GM23338 (cell line): ENCODE measurements around the gene KIRREL3. TPM values are rescaled to one million over a fixed set of nuclear protein-coding genes. Genes with fewer than 3 reads are reported as not detected.

Experiments used
- ATAC-seq: fragments of 200-7000 bp; cut with Tn5 transposase; 3 replicates; pipeline ENCODE4 v1.9.1; 2020
- DNase-seq: peaks from one replicate; pipeline ENCODE4 v3.0.0-alpha.2; 2015; ENCODE audit warnings: low spot score
- H2AFZ ChIP-seq: fragments of 200-600 bp; sonication (generic); 2 replicates; pipeline ENCODE4 v1.8.0; 2016; ENCODE audit warnings: antibody characterized with exemption, mild to moderate bottlenecking, moderate library complexity
- H3F3A ChIP-seq: fragments of 200-600 bp; sonication (generic); replicated peaks from 2 replicates; pipeline ENCODE4 v1.8.0; 2017; ENCODE audit warnings: antibody characterized with exemption, mixed run types, low read depth
- H3K27ac ChIP-seq: fragments of 200-600 bp; sonication (generic); 2 replicates; pipeline ENCODE4 v1.6.1; 2016; ENCODE audit warnings: low read depth
- H3K27me3 ChIP-seq: fragments of 200-600 bp; sonication (generic); 2 replicates; pipeline ENCODE4 v1.8.0; 2016; ENCODE audit warnings: mild to moderate bottlenecking, mixed run types, moderate library complexity; ENCODE audit not compliant: insufficient read depth
- H3K36me3 ChIP-seq: fragments of 200-600 bp; sonication (generic); 2 replicates; pipeline ENCODE4 v1.8.0; 2016; ENCODE audit warnings: mild to moderate bottlenecking; ENCODE audit not compliant: insufficient read depth
- H3K4me1 ChIP-seq: fragments of 200-600 bp; sonication (generic); 2 replicates; pipeline ENCODE4 v1.8.0; 2016; ENCODE audit warnings: mild to moderate bottlenecking, moderate library complexity; ENCODE audit not compliant: insufficient read depth
- H3K4me2 ChIP-seq: fragments of 200-600 bp; sonication (generic); 2 replicates; pipeline ENCODE4 v1.7.1; 2017; ENCODE audit warnings: mixed run types
- H3K4me3 ChIP-seq: fragments of 200-600 bp; sonication (generic); 2 replicates; pipeline ENCODE4 v1.6.1; 2016; ENCODE audit warnings: mixed run types
- H3K79me2 ChIP-seq: fragments of 200-600 bp; sonication (generic); replicated peaks from 2 replicates; pipeline ENCODE4 v1.8.0; 2017; ENCODE audit warnings: mild to moderate bottlenecking; ENCODE audit not compliant: insufficient read depth
- H3K9me2 ChIP-seq: fragments of 200-600 bp; sonication (generic); 2 replicates; pipeline ENCODE4 v1.8.0; 2017; ENCODE audit not compliant: insufficient read depth
- H4K20me1 ChIP-seq: fragments of 200-600 bp; sonication (generic); replicated peaks from 2 replicates; pipeline ENCODE4 v1.8.0; 2017; ENCODE audit warnings: mild to moderate bottlenecking; ENCODE audit not compliant: insufficient read depth
- H3K27ac Mint-ChIP-seq: 2 replicates; pipeline ENCODE4 v1.8.0; 2020; ENCODE audit warnings: inconsistent platforms, mild to moderate bottlenecking, moderate library complexity, mixed read lengths
- H3K27me3 Mint-ChIP-seq: 3 replicates; pipeline ENCODE4 v1.8.0; 2022; ENCODE audit warnings: low read depth, mild to moderate bottlenecking, moderate library complexity, mixed read lengths, inconsistent platforms; ENCODE audit not compliant: insufficient read depth, poor library complexity
- H3K36me3 Mint-ChIP-seq: 3 replicates; pipeline ENCODE4 v1.8.0; 2021; ENCODE audit warnings: low read depth, mild to moderate bottlenecking, inconsistent platforms, moderate library complexity, mixed read lengths
- H3K4me1 Mint-ChIP-seq: 3 replicates; pipeline ENCODE4 v1.8.0; 2020; ENCODE audit warnings: mild to moderate bottlenecking, inconsistent platforms, mixed read lengths
- H3K4me3 Mint-ChIP-seq: 3 replicates; pipeline ENCODE4 v1.8.0; 2021; ENCODE audit warnings: moderate library complexity, mild to moderate bottlenecking, inconsistent platforms, mixed read lengths
- H3K9me3 Mint-ChIP-seq: 3 replicates; pipeline ENCODE4 v1.8.0; 2020; ENCODE audit warnings: moderate library complexity, mild to moderate bottlenecking, inconsistent platforms, mixed read lengths
- CREB1 ChIP-seq: fragments of 250-450 bp; sonication (Bioruptor Pico); IDR thresholded peaks from 2 replicates; pipeline ENCODE4 v1.5.0; 2020; ENCODE audit warnings: low read depth, mild to moderate bottlenecking, moderate library complexity
- EZH2 ChIP-seq: fragments of 200-600 bp; sonication (generic); IDR thresholded peaks from one replicate; pipeline ENCODE4 v1.8.0; 2017; ENCODE audit warnings: antibody characterized with exemption, mild to moderate bottlenecking, low read depth; ENCODE audit not compliant: unreplicated experiment
- EZH2phosphoT487 ChIP-seq: fragments of 200-600 bp; sonication (generic); IDR thresholded peaks from one replicate; pipeline ENCODE4 v1.8.1; 2018; ENCODE audit warnings: antibody characterized with exemption; ENCODE audit not compliant: unreplicated experiment
- JUNB ChIP-seq: IDR thresholded peaks from one replicate; pipeline ENCODE4 v1.6.1; 2016; ENCODE audit warnings: antibody characterized with exemption; ENCODE audit not compliant: unreplicated experiment
- NANOG ChIP-seq: IDR thresholded peaks from 2 replicates; pipeline ENCODE4 v1.6.1; 2016; ENCODE audit warnings: antibody characterized with exemption, borderline replicate concordance
- POLR2AphosphoS5 ChIP-seq: IDR thresholded peaks from 2 replicates; pipeline ENCODE4 v1.6.1; 2016; ENCODE audit warnings: antibody characterized with exemption, low read depth
- STAT1 ChIP-seq: IDR thresholded peaks from one replicate; pipeline ENCODE4 v1.6.1; 2016; ENCODE audit warnings: antibody characterized with exemption; ENCODE audit not compliant: unreplicated experiment
- ZNF114 ChIP-seq: fragments of 250-450 bp; sonication (Bioruptor Pico); IDR thresholded peaks from 2 replicates; pipeline ENCODE4 v1.5.0; 2020; ENCODE audit warnings: mild to moderate bottlenecking, moderate library complexity
- ZNF331 ChIP-seq: fragments of 250-450 bp; sonication (Bioruptor Pico); IDR thresholded peaks from 2 replicates; pipeline ENCODE4 v1.5.0; 2020; ENCODE audit warnings: low read depth, mild to moderate bottlenecking, moderate library complexity
- polyA plus RNA-seq: library from polyadenylated mRNA; unstranded; fragments of >200 nt; fragmentation: Nextera tagmentation; extraction: Ambion mirVana; gene quantifications from 2 replicates; pipeline ENCODE4 v1.2.1, GENCODE V29; 2016
- total RNA-seq: library from RNA; depleted of rRNA; stranded (reverse); fragments of >200 nt; shearing (Covaris generic); gene quantifications from 2 replicates; pipeline ENCODE4 v1.2.3, GENCODE V29; 2014
- TF ChIP-seq, protein P1 (sequence below): IDR thresholded peaks from 2 replicates; pipeline ENCODE4 v1.6.1; 2016; ENCODE audit warnings: antibody characterized with exemption
- TF ChIP-seq, protein P2 (sequence below): IDR thresholded peaks from one replicate; pipeline ENCODE4 v1.6.1; 2018; ENCODE audit warnings: antibody characterized with exemption; ENCODE audit not compliant: unreplicated experiment
- TF ChIP-seq, protein P3 (sequence below), 2 experiments: fragments of 200-600 bp in 1 of 2; sonication (generic) in 1 of 2; conservative IDR thresholded peaks; 2 replicates each; pipeline versions ENCODE4 v1.5.1 to v1.6.1; 2016 to 2017; ENCODE audit warnings: antibody characterized with exemption in 2 of 2, low read depth in 2 of 2, mild to moderate bottlenecking in 2 of 2, moderate library complexity in 1 of 2
- TF ChIP-seq, protein P4 (sequence below): fragments of 250-450 bp; sonication (Bioruptor Pico); IDR thresholded peaks from 2 replicates; pipeline ENCODE4 v1.5.0; 2020; ENCODE audit warnings: mild to moderate bottlenecking, moderate library complexity

KIRREL3 gene
- total and polyA plus RNA-seq, 2 experiments from 2014 or later = 0.13 to 1.5 TPM

DNA sequence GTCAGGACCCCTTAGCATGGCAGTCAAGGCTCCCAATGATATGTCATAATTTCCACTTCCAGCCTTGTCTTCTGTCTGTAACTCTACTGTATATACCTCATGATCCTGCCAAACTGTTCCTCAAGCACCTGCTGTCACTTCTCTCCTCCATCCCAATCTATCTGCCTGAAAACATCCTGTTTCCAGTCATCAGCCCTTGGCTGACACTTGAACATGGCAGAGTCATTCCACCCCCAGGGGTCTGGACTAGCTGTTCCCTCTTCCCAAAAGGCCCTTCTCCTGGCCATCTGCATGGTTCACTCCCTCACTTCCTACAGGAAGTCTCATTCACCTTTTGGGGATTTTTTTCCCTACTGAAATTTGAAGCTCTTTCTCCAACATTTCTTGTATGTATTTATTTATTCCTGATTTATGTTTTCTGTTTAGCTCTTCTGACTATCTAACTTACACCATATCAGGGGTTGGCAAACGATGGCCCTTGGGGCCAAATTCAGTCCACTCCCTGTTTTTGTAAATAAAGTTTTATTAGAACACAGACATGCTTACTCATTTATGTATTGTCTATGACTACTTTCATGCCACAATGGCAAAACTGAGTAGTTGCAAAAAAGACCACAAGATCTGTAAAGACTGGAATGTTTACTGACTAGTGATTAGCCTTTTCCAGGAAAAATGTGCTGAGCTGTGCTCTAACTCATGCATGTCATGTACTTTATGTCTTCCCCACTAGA lies 278.4 kb downstream of the KIRREL3 start:
- H3K4me3 Mint-ChIP-seq = no peak overlapping the region
- no peaks in the 10 kb centered on the region for H4K20me1 ChIP-seq
- no peak for ATAC-seq

More for the DNA sequence above, 278.4 kb downstream of the KIRREL3 start:
- TF ChIP-seq CREB1 (CRISPR knock-in tag) = no peak
- TF ChIP-seq, protein P1, sequence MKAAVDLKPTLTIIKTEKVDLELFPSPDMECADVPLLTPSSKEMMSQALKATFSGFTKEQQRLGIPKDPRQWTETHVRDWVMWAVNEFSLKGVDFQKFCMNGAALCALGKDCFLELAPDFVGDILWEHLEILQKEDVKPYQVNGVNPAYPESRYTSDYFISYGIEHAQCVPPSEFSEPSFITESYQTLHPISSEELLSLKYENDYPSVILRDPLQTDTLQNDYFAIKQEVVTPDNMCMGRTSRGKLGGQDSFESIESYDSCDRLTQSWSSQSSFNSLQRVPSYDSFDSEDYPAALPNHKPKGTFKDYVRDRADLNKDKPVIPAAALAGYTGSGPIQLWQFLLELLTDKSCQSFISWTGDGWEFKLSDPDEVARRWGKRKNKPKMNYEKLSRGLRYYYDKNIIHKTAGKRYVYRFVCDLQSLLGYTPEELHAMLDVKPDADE = no peak
- no peak for TF ChIP-seq EZH2
- TF ChIP-seq ZNF114 (CRISPR knock-in tag) = no peak
- no peak for TF ChIP-seq POLR2AphosphoS5
- no peak for TF ChIP-seq EZH2phosphoT487
- TF ChIP-seq, protein P2, sequence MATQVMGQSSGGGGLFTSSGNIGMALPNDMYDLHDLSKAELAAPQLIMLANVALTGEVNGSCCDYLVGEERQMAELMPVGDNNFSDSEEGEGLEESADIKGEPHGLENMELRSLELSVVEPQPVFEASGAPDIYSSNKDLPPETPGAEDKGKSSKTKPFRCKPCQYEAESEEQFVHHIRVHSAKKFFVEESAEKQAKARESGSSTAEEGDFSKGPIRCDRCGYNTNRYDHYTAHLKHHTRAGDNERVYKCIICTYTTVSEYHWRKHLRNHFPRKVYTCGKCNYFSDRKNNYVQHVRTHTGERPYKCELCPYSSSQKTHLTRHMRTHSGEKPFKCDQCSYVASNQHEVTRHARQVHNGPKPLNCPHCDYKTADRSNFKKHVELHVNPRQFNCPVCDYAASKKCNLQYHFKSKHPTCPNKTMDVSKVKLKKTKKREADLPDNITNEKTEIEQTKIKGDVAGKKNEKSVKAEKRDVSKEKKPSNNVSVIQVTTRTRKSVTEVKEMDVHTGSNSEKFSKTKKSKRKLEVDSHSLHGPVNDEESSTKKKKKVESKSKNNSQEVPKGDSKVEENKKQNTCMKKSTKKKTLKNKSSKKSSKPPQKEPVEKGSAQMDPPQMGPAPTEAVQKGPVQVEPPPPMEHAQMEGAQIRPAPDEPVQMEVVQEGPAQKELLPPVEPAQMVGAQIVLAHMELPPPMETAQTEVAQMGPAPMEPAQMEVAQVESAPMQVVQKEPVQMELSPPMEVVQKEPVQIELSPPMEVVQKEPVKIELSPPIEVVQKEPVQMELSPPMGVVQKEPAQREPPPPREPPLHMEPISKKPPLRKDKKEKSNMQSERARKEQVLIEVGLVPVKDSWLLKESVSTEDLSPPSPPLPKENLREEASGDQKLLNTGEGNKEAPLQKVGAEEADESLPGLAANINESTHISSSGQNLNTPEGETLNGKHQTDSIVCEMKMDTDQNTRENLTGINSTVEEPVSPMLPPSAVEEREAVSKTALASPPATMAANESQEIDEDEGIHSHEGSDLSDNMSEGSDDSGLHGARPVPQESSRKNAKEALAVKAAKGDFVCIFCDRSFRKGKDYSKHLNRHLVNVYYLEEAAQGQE = no peak
- TF ChIP-seq STAT1 = no peak
- no peak for TF ChIP-seq JUNB
- TF ChIP-seq NANOG = no peak
- TF ChIP-seq, protein P3, sequence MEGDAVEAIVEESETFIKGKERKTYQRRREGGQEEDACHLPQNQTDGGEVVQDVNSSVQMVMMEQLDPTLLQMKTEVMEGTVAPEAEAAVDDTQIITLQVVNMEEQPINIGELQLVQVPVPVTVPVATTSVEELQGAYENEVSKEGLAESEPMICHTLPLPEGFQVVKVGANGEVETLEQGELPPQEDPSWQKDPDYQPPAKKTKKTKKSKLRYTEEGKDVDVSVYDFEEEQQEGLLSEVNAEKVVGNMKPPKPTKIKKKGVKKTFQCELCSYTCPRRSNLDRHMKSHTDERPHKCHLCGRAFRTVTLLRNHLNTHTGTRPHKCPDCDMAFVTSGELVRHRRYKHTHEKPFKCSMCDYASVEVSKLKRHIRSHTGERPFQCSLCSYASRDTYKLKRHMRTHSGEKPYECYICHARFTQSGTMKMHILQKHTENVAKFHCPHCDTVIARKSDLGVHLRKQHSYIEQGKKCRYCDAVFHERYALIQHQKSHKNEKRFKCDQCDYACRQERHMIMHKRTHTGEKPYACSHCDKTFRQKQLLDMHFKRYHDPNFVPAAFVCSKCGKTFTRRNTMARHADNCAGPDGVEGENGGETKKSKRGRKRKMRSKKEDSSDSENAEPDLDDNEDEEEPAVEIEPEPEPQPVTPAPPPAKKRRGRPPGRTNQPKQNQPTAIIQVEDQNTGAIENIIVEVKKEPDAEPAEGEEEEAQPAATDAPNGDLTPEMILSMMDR (conservative IDR thresholded peaks at IDR 0.05; ENCODE audit: low read depth in 2 of 2) = no peak
- TF ChIP-seq, protein P4, sequence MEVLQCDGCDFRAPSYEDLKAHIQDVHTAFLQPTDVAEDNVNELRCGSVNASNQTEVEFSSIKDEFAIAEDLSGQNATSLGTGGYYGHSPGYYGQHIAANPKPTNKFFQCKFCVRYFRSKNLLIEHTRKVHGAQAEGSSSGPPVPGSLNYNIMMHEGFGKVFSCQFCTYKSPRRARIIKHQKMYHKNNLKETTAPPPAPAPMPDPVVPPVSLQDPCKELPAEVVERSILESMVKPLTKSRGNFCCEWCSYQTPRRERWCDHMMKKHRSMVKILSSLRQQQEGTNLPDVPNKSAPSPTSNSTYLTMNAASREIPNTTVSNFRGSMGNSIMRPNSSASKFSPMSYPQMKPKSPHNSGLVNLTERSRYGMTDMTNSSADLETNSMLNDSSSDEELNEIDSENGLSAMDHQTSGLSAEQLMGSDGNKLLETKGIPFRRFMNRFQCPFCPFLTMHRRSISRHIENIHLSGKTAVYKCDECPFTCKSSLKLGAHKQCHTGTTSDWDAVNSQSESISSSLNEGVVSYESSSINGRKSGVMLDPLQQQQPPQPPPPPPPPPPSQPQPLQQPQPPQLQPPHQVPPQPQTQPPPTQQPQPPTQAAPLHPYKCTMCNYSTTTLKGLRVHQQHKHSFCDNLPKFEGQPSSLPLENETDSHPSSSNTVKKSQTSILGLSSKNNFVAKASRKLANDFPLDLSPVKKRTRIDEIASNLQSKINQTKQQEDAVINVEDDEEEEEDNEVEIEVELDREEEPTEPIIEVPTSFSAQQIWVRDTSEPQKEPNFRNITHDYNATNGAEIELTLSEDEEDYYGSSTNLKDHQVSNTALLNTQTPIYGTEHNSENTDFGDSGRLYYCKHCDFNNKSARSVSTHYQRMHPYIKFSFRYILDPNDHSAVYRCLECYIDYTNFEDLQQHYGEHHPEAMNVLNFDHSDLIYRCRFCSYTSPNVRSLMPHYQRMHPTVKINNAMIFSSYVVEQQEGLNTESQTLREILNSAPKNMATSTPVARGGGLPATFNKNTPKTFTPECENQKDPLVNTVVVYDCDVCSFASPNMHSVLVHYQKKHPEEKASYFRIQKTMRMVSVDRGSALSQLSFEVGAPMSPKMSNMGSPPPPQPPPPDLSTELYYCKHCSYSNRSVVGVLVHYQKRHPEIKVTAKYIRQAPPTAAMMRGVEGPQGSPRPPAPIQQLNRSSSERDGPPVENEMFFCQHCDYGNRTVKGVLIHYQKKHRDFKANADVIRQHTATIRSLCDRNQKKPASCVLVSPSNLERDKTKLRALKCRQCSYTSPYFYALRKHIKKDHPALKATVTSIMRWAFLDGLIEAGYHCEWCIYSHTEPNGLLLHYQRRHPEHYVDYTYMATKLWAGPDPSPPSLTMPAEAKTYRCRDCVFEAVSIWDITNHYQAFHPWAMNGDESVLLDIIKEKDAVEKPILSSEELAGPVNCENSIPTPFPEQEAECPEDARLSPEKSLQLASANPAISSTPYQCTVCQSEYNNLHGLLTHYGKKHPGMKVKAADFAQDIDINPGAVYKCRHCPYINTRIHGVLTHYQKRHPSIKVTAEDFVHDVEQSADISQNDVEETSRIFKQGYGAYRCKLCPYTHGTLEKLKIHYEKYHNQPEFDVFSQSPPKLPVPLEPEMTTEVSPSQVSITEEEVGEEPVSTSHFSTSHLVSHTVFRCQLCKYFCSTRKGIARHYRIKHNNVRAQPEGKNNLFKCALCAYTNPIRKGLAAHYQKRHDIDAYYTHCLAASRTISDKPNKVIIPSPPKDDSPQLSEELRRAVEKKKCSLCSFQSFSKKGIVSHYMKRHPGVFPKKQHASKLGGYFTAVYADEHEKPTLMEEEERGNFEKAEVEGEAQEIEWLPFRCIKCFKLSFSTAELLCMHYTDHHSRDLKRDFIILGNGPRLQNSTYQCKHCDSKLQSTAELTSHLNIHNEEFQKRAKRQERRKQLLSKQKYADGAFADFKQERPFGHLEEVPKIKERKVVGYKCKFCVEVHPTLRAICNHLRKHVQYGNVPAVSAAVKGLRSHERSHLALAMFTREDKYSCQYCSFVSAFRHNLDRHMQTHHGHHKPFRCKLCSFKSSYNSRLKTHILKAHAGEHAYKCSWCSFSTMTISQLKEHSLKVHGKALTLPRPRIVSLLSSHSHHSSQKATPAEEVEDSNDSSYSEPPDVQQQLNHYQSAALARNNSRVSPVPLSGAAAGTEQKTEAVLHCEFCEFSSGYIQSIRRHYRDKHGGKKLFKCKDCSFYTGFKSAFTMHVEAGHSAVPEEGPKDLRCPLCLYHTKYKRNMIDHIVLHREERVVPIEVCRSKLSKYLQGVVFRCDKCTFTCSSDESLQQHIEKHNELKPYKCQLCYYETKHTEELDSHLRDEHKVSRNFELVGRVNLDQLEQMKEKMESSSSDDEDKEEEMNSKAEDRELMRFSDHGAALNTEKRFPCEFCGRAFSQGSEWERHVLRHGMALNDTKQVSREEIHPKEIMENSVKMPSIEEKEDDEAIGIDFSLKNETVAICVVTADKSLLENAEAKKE (CRISPR knock-in tag) = no peak
- TF ChIP-seq ZNF331 (CRISPR knock-in tag) = no peak
- no peak overlapping the region for H3K27ac ChIP-seq
- H3K4me2 ChIP-seq = no peak overlapping the region
- Mint-ChIP-seq H3K36me3 (no peaks in the 10 kb centered on the region), H3K27me3 (peaks cover 4% of the 10 kb centered on the region), H3K27ac (no peak overlapping the region), H3K9me3 (no peaks in the 10 kb centered on the region), H3K4me1 (no peaks in the 10 kb centered on the region; the same call in 2 of the 3 replicates)
- H3K4me3 ChIP-seq = no peak overlapping the region
- H3K9me2 ChIP-seq = peaks cover 11% of the 10 kb centered on the region; the same call in 1 of the 2 replicates
- H3K4me1 ChIP-seq = no peaks in the 10 kb centered on the region
- DNase-seq = no peak
- no peaks in the 10 kb centered on the region for H3K36me3 ChIP-seq
- H3F3A ChIP-seq = no peaks in the 10 kb centered on the region
- no peak overlapping the region for H2AFZ ChIP-seq
- H3K79me2 ChIP-seq = no peaks in the 10 kb centered on the region
- no peaks in the 10 kb centered on the region for H3K27me3 ChIP-seq
